HG02973 (cell line): ENCODE results near the gene LYG2.
"Not testable (repeated sequence)": the region's sequence is repeated elsewhere in the genome, so short reads cannot be mapped to it uniquely, and the experiment has no call there.

ENCODE experiments used
- ATAC-seq: cut with Tn5 transposase; IDR thresholded peaks from one replicate; pipeline ENCODE4 v1.9.1; 2021; ENCODE audit warnings: moderate library complexity; ENCODE audit not compliant: unreplicated experiment

LYG2 gene, protein sequence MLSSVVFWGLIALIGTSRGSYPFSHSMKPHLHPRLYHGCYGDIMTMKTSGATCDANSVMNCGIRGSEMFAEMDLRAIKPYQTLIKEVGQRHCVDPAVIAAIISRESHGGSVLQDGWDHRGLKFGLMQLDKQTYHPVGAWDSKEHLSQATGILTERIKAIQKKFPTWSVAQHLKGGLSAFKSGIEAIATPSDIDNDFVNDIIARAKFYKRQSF

DNA sequence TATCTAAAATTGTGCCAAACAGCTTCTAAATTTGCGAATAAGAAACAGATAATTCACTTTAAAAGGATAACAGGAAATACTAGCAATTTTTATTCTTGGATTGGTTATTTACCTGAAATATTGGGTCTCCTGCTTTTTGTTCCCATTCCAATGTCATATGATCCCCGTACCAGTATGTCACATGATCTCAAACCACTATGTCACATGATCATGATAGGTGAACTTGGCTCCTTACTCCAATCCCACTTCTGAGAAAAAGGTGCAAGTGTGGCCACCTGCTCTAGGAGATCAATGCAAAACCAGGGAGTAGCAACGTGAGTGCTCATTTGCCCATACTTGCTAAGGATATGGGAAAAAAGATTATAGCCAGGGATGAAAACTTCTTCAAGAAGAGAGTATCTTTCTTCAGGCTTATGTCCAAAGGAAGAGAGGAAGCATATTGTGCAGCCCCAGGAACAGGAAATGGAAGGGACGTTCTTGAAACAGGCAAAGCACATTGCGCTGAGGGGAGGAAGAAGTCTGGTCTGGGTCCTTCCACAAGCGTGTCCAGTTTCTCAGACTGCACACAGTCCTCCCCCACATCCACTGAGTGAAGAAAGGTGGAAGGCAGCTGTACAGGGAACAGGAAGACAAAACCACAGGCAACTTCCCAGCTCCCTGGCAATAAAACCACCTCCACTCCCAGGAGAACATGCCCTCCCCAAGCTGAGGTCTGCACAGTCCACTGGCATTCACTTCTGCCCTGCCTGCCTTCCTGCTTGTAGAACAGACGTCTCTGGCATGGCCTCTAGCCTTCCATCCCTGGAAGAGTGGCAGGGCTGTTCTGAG lies at the start of gene LYG2:
TSS of gene LYG2 (minus strand) at position 176 of the 828 bp plus-strand sequence. CDS start 1,406 bp downstream, outside the sequence.
- ATAC-seq, result no peak

- not testable (repeated sequence) for ATAC-seq
Measured at GRCh38 chr2:99301097-99301496, 45.6 kb upstream of the LYG2 start, which contains the start of gene LYG1. TSS of gene LYG1 (minus strand) at chr2:99301197. CDS start at chr2:99295670, 5,527 bp downstream.

- no peak for ATAC-seq
Measured at GRCh38 chr2:99299580-99299979, 44.1 kb upstream of the LYG2 start.

DNA sequence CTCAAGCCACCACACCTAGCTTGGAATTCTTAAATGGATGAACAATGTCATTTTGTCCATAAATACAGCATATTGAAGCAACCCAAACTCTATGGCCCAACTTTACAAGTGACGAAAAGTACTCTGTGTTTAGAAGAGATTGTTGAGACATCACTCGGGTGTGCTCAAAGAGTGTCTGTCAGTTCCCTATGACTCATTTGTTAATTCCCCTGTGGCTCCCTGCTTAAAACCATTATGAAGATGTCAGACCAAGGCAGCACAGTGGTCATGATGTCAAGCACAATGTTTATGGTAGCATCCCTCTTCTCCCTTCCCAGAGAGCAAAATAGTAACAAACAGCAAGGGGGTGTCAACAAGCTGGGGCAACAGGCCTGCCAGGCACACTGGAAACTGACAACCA lies 42.5 kb upstream of the LYG2 start:
- no peak for ATAC-seq

DNA sequence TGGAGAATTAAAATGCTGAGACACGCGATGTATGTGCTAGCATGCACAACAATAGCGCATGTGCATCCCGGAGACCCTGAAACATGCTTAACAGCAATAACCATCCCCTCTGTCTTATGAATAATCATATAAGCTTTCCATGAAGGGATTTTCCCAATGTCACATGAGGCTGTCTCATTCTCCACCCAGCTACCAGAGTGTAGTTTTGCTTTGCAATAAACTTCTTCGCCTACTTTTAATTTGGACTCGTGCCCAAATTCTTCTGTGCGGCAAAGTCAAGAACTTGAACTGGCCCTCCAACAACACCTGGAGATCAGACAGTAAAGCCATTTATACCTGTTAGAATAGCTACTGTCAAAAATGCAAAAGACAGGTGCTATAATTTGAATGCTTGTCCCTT lies 30.1 kb upstream of the LYG2 start:
- ATAC-seq, result no peak

DNA sequence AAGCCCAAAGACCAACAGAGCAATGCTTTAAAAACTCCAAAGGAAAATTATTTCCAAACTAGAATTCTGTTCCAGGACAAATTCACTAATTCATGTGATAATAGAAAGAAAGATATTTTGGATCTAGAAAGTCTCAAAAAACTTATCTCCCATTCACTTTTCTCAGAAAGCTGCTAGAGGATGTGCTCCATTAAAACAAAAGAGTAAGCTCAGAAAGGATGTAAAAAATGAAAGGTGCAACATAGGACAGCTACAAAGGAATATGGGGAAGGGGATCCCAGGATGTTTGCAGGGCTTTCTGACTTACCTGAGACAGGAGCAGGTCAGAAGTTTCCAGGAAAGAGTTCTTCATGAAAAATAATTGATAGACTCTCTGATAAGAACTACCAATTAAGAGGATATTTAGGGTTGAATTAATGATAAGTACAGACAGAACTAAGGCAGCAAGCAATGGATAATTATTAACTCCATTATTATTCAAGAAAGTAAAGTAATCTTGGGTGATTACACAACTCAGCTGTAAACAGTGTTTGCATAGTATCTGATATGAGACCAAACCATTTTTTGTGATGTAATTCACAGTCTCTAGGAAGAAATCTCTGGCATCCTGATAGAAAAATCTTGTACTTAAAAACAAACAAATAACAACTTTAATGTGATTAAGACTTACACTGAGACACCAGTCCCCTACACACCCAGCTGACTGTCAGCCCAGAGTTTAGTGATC lies 24.7 kb upstream of the LYG2 start:
- ATAC-seq, result no peak

DNA sequence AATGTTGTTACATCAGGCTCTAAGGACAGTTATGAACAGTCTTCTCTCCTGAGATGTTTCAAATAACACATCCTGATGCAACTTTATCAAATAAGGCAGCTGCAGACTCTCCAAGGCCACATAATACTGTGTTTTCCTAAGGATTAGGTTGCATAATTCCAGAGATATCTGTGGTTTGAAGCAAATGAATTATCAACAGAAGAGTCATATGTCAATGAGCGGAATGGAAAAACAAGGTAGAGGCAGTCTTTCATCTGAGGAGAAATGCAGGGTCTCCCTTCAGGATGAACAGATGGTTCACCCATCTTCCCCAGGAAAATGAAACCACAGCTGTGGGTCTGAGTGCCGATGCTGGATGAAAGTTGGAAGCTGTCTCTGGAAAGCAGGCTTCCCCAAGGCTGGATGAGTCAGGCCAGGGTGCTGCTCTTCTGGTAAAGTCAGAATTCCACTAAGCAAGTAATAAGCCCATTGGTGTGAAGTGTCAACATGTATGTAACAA lies 23.4 kb upstream of the LYG2 start:
- no peak for ATAC-seq

DNA sequence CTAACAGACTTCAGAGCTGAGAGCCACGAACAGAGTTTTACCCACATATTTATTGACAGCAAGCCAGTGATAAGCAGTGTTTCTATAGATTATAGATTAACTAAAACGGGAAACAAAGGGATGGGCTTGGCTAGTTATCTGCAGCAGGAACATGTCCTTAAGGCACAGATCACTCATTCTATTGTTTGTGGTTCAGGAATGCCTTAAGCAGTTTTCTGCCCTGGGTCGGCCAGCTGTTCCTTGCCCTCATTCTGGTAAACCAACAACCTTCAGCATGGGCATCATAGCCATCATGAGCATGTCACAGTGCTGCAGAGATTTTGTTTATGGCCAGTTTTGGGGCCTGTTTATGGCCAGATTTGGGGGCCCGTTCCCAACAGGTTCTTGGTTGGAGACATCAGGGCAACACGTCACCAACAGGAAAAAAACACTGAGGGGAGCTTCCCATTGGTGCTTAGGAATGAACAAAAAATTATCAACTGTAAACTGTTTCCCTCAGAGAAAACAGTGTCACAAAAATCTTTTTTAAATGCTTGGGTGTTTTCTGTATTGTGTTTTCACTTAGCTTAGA lies 22.8 kb upstream of the LYG2 start:
- ATAC-seq, result not testable (repeated sequence)

DNA sequence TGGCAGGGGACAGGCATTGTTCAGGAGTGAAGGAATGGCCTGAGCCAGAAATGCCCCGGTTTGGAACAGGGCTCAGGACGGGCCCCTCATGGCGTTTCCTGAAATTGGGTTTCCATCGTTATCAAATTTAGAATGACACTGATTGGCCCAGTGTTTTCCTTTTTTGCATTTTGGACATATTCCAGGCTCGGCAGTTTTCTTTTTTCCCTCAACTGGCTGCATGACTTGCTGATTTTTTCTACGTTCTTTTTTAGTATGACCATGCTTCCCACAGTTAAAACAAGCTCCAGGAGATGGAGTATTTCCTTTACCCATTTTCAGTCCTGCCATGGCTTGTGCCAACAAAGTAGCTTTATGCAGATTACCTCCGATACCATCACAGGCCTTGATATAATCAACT lies 20.4 kb upstream of the LYG2 start:
- no peak for ATAC-seq

DNA sequence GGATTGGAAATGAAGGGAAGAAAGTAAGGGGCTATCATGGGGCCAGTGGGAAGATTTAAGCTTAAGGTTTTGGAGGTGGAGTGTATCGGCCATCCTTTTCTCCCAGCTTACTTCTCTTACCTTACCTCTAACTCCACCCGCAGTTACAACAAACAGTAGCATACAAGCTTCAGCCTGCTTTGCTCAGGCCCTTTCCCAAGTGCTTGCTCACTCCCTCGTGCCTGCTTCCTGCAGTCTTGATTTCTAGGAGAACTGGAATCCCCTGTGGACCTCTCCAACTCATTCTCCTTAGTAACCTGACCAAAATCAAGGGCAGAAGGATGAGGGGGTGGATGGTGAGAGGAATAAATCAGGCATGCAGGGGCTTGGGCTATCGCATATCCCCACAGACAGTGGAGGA lies 5.8 kb upstream of the LYG2 start:
- ATAC-seq, result no peak

- ATAC-seq, result no peak
Measured at GRCh38 chr2:99260184-99260583, 4.7 kb upstream of the LYG2 start.

GRCh38 chr2:99259465-99259864 lies 4.0 kb upstream of the LYG2 start:
- no peak for ATAC-seq

DNA sequence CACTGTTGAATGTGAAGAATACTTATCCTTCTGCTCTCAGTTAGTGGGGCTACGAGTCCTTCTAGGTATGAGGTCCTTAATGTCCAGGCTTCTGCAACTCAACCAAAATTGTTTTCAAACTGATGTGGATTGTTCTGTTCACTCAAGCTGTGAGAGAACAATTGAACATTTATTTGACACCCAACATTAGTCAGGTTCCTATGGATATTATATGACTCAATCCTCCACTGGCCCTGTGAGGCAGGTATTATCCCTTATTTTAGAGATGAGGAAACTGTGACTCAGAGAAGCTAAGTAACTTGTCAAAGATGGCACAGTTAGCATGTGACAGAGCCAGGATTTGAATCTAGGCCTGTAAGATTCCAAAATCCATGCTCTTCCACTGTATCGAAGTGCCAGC lies 1.2 kb upstream of the LYG2 start:
- ATAC-seq, result no peak

DNA sequence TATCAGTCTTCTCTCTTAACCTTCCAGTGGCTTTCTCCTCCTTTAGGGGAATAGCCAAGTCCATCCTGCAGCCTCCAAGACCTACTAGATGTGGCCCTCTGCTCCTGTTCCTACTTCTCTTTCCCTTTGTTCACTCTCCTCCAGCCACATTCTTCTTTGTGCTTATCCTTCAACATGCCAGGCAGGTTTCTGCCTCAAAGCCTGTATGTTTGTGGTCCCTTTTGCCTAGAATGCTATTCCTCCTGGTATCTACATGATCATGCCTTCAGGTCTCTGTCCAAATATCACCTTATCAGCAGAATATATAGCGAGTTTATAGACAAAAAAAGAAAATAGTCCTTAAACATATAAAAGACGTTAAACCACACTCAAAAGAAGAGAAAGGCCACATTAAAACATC lies 5.5 kb downstream of the LYG2 start:
- no peak for ATAC-seq

GRCh38 chr2:99242151-99242550 lies 13.3 kb downstream of the LYG2 start:
- no peak for ATAC-seq

DNA sequence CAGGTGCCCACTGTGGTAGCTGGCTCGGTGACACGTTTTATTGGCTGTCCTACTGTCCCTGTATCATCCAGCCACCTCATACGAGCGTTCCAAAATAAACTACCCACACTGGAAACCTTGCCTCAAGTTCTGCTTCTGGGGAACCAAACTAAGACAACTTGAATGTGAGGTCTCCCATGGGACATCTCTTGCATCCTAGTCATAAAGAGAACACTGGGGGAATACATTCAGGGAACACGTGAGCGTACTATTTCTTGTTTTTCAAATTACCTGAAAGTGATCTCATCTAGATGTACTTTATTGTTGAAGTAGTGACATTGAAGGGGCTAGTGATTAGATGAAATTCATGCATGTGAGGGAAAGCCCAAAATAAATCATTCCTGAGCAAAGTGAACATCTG lies 15.0 kb downstream of the LYG2 start:
- no peak for ATAC-seq

- ATAC-seq, result no peak
Measured at GRCh38 chr2:99238599-99238998, 16.9 kb downstream of the LYG2 start.

- not testable (repeated sequence) for ATAC-seq
Measured at GRCh38 chr2:99233177-99233576, 22.3 kb downstream of the LYG2 start.

- no peak for ATAC-seq
Measured at GRCh38 chr2:99217929-99218501, 37.5 kb downstream of the LYG2 start.

DNA sequence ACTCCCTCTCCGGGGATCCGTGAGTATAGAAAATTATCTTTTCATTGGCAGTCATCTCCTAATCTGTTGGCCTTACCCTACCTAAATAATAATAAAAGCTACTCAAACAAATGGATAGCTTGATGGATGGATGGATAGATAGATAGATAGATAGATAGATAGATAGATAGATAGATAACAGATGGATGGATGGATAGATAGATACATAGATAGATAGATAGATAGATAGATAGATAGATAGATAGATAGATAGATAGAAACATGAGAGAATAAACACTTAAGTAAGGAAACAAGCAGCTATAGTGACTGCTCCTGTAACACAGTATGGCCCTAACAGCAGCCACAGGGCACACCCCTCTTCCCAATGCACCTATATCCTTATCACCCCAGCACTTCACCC lies 39.4 kb downstream of the LYG2 start:
- ATAC-seq, result no peak

GRCh38 chr2:99205491-99205890 lies 50.0 kb downstream of the LYG2 start:
- ATAC-seq, result no peak
